Ecto neural progenitor cell (in vitro differentiated cells): Measurements from ENCODE around the gene NT5M.

ENCODE experiments used
- DNase-seq: peaks from one replicate; pipeline ENCODE4 v3.0.0-alpha.2; 2018; ENCODE audit warnings: low spot score

NT5M gene

DNA sequence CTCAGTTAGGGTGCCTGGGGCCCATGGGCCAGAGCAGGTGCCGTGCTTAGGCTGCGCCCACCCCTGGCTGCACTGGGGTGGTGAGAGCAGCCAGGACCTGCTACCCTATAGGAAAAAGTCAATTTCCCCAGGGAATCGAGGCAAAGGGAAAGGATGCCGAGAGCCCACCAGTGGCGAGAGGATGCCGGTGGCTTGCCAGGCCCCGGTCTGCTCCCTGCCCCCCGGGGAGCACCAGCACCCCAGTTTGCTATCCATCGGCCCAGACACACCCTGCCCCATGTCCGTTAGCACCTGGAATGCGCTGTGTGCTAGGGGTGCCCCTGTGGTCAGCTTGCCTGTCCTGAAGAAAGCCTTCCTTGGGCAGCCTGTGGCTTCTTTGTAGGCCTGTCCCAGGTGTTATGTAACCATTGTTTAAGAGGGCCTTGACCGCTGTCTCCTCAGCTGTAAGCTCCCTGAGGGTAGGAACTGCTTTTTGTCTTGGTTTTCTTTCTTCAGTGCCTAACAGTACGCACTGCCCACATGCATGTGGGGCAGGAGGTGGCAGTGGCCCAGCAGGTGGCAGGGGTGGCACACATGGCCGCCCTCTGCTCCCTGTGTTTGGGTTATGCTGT lies 40.8 kb downstream of the NT5M start:
- peak; percentile 46 for DNase-seq

DNA sequence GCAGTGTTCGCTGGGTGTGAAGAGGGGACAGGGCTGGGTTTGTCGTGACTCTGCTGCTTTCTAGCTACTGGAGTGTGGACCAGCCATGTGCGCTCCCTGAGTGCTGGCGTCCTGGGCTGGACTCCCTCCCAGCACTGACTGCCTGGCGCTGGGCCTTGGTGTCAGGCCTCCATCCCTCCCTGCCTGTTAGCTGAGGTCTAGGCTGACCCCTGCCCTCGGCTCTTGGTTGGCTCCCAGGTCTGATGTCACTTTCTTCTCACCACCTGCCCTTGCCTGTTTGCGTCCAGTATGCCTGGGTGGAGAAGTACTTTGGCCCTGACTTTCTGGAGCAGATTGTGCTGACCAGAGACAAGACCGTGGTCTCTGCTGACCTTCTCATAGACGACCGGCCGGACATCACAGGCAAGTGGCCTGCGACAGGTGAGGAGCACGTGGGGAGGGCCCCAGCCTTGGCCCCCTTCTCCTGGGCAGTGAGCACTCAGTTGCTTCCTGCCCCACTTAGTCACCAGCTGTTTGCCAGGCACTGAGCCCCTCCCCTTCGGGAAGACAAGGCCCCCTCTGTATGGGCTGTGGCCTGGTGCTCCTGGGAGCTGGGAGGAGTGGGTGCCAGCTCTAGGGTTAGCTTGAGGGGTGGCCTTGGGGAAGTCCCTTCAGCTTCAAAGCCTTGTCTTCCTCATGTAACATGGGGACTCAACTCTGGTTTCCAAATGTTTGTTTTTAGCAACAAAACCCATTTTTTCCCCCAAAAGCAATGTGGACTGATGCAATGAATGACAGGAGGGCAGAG lies 41.5 kb downstream of the NT5M start:
- peak; percentile 45 for DNase-seq

DNA sequence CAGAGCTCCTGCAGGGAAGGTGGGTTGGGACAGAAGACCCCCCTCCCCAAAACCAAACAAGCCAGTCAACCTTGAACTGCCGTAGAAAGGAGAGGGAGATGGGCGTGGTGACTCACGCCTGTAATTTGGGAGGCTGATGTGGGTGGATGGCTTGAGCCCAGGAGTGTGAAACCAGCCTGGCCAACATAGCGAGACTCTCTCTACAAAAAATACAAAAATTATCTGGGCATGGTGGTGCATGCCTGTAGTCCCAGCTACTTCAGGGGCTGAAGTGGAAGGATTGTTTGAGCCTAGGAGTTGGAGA lies 42.1 kb downstream of the NT5M start:
- no peak for DNase-seq

DNA sequence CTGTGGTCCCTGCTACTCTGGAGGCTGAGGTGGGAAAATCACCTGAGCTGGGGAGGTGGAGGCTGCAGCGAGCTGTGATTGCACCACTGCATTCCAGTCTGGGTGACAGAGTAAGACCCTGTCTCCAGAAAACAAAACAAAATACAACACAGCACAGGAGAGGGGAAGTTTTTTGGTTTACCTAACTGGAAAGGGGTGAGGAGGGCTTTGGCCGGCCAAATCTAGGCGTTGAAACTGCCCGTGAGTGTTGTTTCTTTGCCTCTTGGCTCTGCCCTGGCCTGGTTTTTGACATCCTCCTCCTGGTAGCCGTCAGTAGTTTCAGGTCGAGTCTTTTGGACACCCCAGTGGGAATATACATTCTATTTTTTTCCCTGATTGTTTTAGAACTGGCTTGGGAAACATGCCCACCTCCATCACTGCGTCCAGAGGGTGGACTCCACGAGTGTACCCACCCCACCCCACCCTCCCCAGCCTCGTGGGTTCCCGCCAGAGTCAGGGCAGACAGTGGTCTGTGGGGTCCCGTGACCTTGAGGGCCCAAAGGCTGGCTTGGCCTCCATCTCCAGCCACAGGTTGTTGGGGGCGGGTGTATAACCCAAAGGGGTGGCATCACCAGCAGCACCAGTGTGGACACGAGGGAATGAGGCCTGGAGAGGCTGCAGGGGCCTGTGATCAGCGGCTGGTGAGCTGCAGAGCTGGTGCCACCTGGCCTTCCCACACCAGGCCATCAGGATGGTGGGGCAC lies 42.7 kb downstream of the NT5M start:
- peak; percentile 44 for DNase-seq

DNA sequence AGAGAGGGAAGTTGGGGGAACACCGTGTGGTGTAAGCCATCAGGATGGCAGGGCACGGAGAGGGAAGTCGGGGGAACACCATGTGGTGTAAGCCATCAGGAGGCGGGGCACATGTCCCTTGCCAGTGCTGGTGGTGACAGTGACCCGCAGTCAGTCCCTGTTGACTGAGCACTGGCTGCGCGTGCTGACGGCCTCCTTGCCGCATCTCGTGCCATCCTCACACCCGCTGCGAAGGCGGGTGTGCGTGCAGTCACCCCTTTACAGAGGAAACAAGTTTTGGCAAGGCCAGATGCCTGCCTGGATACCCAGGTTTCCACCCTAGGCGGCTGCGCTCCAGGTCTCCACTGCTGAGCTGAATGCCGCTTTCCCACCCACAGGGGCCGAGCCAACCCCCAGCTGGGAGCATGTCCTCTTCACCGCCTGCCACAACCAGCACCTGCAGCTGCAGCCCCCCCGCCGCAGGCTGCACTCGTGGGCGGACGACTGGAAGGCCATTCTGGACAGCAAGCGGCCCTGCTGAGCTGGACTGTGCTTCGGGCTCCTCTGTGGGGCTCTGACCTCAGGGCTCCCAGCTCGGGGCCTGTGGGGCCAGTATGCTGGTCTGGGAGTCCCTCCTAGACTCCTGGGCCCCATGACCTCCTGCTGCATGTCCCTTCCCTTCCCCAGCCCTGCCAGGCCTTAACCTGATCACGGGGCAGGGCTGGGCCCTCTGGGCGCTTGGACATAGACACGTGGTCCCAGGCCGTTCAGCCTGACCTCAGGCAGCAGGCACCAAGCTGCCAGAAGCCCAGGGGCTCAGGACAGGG lies 43.5 kb downstream of the NT5M start:
- peak; percentile 47 for DNase-seq

DNA sequence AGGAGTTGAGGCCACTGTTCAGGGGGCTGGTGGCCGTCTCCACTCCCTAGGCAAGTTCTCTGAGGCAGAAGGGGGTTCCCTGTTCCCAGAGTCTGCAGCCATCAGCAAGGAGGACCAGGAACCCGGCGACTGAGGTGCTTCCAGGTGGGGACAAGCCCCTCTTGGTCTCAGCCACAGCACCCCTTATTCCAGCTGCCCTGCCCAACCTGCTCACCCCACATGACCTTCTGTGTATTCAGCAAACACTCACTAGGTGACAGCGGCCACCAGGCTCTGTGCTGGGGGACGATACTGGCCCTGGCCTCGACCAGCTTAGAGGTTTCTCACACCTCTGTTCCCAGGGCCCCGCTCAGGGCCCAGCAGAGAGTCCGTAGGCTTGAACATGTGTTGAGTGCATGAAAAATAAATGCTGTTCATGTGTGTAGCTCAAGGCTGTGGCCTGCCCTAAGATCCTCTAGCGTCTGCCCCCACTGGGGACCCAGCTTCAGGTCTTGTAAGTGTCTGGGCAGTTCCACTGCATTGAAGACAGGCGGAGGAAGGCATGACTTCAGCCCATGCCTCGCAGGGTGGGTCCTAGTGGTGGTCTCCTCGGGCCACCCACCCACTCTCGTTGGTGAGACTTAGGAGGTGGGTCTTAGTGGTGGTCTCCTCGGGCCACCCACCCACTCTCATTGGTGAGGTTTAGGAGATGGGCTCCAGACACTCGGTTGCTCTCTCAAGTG lies 44.2 kb downstream of the NT5M start:
- peak; percentile 39 for DNase-seq

DNA sequence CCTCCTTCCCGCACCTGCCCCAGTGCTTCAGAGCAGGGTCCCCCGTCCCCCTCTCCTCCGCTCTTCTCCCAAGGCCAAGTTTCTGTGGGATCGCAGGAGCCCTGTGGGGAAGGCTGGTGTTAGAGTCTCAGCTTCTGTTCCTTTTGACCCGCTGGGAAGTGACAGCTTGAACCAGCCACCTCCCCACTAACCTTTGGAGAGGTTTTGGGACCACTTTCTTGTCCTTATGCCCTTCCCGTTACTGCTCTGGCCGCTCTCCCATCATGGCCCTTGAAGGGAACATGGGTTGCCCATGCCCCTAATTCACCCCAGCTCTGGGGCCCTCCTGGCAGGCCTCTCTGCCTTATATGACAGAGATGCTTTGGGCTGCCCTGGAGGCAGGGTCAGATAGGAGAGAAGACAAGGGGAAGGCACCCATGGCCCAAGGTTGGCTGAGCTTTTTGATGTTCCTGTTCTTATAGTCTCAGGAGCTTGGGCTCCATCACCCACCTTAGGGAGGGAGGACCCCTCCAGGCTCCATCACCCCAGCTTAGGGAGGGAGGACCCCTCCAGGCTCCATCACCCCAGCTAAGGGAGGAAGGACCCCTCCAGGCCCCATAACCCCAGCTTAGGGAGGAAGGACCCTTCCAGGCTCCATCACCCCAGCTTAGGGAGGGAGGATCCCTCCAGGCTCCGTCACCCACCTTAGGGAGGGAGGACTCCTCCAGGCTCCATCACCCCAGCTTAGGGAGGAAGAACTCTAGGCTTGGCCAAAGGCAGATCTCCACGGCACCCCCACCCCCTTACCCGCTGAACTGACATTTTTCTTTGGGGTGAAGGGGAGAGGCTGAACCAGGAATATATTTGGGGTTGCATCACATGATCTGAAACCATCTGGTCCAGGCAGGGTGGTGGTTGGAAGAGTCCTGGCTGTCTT lies 45.0 kb downstream of the NT5M start:
- no peak for DNase-seq

DNA sequence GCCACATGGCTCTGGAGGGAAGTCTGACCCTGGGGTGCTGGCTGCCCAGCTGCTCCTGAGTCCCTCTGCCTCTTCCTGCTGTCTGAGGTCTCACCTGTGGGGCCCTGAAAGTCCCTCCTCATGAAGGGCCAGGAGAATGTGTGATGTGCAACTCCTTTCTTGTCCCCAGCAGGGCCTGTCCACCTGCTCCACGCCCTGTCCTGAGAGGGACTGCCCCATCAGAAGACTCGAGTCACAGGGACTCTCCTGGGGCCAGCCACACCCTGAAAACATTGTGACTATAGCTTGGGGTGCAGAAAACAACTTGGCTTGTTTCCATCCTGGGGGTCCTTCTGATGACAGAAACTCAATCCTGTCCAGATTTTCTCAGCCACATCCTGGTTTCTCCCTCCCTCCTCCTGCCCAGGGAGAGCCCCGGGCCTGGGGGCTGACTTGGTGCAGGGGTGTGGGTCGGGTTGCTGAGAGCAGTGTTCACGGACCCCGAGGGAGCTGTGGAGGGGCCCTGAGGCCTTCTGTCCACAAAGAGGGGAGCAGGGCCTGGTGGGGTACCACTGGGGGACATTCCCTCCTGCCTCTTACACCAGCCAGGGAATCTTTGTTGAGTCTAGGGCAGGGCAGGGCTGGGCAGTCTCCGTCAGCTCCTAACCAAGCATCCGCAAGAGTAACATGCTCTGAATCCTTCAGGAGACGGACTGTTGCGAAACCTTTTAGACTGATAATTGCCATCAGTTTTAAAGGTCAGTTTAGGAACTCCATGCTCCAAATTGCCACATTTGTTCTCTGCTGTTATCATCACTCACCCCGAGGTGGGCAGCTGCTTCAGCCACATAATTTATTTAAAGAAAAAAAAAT lies 45.9 kb downstream of the NT5M start:
- peak; percentile 45 for DNase-seq

DNA sequence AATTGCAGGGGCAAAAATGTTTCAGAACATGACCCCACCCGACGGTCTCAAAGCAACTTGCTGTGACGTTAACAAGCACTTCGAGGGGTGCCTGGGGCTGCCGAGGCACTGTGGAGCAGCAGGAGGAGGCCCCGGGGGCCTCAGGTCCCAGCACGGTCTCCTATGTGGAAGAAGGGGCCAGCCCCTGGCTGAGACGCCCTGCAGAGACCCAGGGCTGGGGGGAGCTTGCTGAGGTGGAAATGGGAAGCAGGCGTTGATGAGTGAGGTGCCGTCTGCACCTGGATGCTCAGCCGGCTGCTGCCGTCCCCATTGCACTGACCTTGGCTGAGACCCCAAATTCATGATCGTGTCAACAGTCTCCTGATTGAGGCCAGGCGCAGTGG lies 46.5 kb downstream of the NT5M start:
- peak; percentile 42 for DNase-seq

DNA sequence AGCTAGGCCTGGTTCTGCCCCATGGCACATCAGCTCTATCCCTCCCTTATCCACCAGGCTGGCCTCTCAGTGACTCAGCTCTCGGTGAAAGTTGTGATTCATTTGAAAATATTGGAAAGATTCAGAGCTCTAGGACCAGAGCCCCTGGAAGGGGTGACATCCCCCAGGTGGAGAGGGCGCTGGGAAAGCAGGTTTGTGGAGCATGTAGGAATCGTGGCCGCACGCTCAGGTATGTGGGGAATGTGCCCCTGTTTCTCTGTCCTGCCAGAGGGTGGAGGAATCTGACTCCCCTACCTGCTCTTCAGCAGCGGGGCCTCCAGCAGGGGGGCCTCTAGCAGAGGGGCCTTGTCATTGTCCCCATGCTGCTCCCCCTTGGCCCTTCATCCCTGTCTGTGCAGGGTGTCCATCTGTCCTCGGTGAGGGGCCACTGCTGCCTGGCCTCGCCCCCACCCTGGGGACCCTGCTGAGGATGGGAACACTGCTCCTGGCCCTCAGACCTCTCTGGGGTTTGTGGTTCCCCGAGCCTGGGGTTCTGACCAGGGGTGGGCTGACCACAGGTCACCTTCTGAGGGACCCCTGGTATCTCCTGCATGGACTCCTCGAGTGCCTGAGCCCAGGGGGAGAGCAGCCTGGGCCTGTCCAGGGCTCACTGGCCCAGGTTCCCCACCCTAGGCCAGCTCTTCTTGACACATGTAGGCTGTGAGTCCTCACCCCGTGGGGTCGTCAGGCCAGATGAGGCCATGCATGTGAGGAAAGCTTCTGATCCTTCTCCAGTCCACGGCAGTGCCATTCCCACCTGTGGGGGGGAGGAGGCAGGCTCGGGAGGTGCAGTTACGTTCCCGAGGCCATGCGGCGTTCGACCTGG lies 47.5 kb downstream of the NT5M start:
- DNase-seq = peak; percentile 53

DNA sequence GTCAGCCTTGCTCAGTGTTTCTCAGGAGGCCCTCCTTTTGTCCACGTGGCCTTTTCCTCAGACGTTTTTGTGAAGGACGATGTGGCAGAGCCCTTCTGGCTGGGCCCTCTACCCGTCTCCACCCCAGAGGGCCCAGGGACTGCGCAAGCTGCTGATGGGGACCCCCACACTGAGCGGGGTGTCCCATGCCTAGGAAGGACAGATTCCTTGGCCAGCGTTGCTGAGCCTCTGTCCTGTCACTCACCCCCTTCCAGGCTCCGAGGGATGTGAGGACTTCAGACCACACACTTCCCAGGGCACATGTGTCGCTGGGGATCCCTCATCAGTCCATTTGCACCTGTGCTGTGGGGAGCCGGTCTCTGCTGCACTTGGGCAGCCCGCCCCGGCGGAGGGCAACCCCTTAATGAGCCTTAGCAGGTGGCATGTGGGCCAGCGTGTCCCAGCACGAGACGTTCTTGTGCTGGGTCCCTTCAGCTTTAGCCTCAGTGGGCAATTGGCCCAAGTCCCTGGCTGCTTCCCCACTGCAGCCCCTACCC lies 48.3 kb downstream of the NT5M start:
- DNase-seq = no peak

DNA sequence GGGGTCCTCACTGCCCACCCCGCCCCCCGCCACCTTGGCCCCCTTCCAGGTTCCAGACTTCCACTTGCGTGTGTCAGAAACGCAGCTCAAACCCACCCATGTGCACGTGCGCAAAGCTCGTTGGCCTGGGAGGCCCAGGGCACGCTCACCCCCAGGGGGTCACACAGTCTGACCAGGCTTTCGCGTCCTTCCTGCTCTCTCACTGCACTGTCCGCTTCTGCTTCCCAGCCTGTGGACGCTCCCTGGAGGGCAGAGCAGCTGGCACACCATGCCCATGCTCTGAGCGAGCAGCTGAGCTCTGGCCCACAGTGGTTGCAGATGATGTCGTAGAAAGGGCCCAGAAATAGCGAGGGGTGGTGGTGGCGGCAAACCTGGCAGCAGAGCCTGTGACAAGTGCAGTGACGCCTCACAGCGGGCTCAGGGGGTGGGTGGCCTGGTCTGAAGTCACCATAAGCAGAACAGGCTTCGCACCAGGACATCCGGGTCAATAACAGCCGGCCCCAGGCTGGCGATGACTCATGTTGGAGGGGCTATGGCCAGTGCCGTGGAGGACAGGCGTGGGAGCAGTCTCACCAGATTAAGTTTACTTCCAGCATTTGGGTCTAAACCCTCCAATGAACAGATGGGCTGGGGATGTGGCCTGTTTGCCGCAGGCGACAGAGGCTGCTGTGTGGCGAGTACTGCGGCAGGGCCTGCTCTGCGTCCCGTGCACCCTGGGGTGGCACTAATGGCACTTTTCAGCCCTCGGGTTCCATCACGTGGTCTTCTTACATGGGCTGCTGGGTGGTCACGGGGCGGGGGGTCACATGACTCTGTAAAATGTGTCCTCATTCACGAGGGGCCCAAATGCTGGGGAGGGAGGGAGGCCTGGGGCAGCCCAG lies 49.0 kb downstream of the NT5M start:
- peak; percentile 51 for DNase-seq

DNA sequence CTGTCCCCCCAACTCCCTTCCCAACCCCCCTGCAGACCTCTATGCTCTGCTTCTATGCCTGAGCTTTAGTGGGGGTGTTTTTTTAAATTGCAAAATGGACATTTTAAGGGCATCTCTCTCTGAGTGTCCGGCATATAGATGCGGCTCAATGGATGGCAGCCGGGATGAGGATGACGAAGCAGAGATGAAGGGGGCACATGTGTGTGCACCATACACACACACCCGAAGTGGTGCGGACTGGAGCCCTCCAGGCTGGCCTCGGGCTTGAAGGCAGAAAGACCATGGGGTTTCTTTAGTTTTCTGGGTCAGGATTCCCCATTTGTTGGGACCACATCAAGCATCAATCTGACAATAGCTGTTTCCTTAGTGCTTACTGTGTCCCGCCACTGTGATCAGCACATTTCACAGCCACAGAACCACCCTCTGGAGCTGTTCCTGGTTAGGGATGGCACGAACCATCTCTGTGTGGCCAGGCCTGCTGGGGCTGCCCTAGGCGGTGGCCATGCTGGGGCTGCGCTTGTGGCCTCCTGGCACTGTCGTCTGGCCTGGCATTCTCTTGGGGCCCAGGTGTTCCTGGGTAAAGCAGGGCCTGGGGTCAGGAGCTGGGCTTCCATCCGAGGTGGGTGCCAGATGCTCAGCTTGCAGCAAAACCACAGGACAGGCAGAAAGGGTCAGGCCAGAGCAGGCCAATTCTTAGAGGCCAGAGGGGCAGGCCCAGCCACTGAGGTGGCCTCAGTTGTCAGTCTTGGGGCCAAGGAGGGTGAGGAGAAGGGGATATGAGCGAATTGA lies 49.9 kb downstream of the NT5M start:
- DNase-seq = peak; percentile 48

DNA sequence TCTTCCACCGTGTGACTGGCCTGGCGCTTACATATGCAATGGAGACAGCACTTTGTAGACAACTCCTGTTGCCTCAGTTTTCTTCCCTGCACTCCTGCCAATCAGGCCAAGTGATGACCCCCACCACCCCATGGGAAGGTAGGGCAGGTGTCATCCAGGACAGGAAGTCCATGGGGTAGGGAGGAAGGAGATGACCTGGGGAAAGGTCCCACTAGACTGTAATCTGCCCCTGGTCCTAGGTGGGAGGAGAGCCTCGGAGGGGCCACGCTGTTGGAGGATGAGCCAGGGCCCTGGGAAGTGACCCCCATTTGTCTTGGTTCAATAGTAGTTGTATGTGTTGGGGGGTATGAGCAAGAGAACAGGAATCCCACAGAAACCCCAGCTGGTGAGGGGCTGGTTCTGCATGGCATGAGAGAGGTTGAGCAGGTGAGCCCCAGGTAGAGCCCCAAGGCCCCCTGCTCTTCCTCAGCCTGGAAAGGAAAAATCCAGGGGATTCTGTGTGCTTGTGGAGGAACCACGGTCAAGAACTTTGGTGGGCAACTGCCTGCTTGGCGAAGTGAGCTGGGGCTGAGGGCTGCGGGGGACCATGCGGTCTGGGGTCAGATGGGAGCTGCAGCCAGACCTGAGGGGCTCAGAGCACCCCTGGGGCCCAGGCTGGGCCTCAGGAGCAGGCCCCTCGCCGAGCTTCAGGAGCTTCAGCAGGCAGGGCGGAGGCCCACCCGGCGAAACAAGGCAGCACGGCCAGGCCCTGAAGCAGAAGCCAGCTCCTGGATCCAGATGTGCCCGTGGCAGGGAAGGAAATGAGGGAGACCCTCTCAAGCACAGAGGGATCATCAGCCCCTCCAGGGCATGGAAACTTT lies 50.7 kb downstream of the NT5M start:
- DNase-seq = peak; percentile 46

DNA sequence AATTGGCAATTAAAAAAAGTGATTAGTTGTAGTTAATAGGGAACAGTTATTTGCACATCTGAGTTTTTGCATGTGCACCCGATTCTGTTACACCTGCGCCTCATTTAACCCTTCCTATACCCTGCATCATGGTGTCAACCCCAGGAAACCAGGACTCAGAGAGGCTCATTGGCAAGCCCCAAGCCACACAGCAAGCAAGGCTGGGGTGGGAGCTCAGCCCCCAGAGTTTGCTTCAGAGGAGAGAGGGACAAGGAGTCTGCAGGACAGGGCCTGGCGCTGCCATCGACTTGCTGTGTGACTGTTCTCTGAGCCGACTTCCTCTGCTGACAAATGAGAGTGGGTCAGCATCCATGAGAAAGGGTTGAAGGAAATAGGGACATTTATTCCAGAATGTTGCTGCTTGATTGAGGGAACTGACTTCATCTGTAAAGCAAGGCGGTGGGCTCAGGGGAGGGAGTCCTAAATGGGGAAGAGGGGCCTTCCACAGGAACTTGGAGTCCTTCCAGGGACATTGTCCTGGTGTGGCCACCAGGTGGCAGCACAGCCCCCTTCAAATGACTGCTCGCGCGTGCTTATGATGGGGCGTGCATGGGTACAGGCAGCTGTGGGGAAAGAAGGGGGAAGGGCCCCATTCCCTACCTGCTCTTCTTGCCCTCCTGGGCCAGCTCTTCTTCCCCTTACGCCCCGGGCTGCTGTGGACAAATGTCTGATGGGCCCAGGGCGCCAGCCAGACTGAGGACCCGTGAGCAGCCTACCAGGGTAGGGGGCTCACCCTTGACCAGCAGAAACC lies 51.6 kb downstream of the NT5M start:
- peak; percentile 89 for DNase-seq
